Adipose tissue (tissue), 3 donors: ENCODE data around the gene BOC. TPM values are rescaled to one million over a fixed set of nuclear protein-coding genes. Genes with fewer than 3 reads are reported as not detected.

Experiments
- H3K27ac ChIP-seq: one replicate; pipeline ENCODE4 v1.5.1; 2013; ENCODE audit warnings: low read depth, low read length
- WGBS, 3 donors: extraction: QIAGEN DNeasy Blood & Tissue Kit; methylation state at CpG; one replicate each; pipeline ENCODE4 v1.1.7; 2013; 5-methylcytosine and 5-hydroxymethylcytosine counted together
- polyA plus RNA-seq, 3 donors: library from polyadenylated mRNA; stranded (reverse); fragments of 200-250 nt; gene quantifications; one replicate each; pipeline ENCODE4 v1.2.3, GENCODE V29; 2013
- donor health status: healthy with polysubstance abuse.
- donor health status: Bipolar disorder and iron deficiency.
- donor health status: healthy.

BOC gene
- polyA plus RNA-seq, 3 donors, result 8.9 to 32.3 (median 29.0) TPM

DNA sequence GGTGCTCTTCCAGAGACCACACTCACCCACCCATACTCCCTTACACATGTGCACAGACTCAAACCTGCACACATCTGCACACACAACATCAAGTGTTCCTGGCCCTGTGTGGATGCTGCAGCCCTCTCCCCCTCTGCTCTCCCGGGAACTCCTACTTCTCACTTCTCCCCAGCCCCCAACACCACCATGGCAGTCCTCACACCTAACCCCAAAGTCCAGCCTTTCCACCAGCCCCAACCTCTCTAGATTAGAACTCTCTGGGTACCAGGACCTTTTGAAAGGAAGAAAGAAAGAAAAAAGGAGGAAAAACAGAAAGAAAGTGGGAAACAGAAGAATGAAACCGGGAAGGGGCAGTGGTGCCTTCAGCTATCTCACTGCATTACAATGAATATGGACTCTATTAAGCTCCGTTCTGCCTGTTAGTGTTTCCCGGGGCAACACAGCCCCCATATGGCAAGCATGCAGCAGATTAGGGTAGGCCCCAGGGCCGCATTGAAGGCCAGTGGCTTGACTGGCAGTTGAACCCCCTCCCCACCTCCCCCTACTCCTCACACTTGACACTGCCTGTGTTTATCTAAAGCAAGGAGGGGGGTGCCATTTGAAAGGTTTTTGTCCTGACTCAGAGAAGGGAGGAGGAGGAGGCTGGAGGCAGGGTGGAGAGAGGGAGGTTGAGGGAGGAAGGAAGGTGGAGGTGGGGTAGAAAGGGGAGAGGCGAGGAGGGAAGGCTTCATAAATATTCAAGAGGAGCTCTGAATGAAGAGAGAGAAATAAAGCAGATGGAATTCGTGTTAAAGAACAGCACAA lies 30.1 kb downstream of the BOC start:
- H3K27ac ChIP-seq, result peak overlapping the region; percentile 17
- WGBS, 3 donors, result 43 to 68% (median 44%) methylated on average over 7 of the region's 7 CpGs

DNA sequence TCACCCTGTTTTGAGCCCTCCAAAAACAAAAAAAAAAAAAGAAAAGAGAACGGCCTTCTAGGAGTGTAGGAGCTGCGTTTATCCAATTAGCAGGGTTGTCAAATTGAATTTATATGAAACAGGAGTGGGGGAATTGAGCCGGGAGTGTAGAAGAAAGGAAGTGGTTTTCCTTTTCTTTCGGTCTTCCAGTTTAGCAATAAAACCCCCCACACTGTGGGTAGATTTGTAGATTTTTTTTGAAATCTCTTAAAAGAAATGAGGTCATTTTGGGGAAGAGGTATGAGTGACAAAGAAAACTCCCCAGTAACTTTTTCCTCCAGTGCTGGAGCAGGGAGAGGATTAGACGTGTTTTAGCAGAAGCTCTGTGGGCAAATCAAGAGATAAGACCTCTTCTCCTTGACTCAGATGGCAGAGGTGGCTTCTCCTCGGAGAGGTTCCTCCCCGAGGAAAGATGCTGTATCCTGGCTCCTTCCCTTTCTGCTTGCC lies 30.8 kb downstream of the BOC start:
- no peak overlapping the region for H3K27ac ChIP-seq
- WGBS, 3 donors, result 17 to 73% (median 33%) methylated on average over 7 of the region's 7 CpGs

DNA sequence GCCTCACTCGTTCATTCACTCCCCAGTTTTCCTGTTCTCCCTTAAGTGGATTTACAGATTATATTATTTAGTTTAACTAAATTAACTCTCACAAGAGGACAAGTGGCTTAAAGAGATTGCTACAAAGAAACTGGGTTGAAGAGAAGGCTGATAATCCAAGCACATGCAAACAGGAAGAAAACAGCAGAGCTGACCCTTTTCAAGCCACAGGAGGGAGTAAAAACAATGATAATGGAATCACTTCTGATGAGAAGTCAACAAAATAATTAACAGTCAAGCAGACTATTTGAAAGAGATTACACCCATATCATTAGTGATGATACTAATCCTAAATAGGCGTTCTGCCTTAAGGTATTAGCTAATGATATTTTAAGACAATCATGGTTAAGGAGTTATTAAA lies 31.7 kb downstream of the BOC start:
- WGBS, 3 donors, result 67 to 86% (median 70%) methylated on average over 2 of the region's 2 CpGs
- no peak overlapping the region for H3K27ac ChIP-seq

DNA sequence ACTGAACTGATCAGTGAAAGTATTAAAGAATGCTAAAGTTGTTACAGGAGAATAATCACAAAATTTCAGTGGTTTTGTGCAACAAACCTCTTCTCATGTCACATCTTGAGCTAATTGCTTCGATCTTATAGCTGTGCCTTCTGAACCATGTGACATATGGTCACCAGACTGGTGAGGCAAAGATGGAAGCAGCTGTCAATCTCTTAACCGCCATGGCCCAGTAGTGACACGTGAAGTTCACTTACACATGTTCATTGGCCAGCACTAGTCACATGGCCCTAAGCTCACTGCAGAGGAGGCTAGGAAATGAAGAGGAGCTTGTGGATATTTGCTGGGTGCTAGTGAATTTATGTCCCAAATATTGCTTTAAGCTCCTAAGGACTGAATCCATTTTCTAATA lies 32.5 kb downstream of the BOC start:
- no peak overlapping the region for H3K27ac ChIP-seq
- WGBS, 3 donors, result 87 to 90% (median 87%) methylated on average over 3 of the region's 3 CpGs

DNA sequence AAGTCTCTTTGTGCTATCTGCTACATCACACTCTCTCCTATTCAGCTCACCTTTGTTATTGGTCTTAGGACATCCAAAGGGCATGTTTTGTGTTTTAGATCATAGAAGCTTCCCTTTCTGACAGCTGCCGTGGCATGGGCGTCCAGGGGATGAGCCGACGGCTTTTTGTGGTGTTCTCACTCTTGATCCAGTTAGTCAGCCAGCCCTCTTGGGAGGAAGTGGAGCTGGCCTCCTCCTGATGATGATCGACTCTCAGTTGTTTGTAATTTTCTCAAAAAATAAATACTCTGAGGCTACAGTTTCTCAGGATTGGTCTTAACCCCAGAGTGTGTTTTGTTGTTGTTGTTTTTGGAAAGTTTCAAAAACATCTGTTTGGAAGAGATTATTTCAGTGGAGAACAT lies 34.4 kb downstream of the BOC start:
- WGBS, 3 donors, result 35 to 71% (median 43%) methylated on average over 5 of the region's 5 CpGs
- peak overlapping the region; percentile 26 for H3K27ac ChIP-seq

DNA sequence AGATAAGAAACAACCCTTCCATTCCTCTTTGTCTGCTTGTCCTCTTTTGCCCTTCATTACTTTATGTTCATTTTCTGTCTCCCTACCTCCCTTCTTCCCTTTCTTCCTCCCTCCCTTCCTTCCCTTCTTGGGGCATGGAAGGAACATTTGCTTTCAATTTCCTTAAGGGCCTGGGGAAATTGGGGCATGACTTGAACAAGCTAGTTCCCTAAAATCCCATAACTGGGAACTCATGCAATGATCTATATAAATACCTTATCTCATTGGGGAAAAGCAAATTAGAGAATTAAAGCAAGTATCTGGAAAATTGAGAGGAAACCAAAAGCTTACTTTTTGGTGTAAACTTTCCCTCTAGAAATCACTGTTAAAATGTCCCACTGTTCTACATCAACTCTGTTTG lies 35.7 kb downstream of the BOC start:
- H3K27ac ChIP-seq, result no peak overlapping the region

DNA sequence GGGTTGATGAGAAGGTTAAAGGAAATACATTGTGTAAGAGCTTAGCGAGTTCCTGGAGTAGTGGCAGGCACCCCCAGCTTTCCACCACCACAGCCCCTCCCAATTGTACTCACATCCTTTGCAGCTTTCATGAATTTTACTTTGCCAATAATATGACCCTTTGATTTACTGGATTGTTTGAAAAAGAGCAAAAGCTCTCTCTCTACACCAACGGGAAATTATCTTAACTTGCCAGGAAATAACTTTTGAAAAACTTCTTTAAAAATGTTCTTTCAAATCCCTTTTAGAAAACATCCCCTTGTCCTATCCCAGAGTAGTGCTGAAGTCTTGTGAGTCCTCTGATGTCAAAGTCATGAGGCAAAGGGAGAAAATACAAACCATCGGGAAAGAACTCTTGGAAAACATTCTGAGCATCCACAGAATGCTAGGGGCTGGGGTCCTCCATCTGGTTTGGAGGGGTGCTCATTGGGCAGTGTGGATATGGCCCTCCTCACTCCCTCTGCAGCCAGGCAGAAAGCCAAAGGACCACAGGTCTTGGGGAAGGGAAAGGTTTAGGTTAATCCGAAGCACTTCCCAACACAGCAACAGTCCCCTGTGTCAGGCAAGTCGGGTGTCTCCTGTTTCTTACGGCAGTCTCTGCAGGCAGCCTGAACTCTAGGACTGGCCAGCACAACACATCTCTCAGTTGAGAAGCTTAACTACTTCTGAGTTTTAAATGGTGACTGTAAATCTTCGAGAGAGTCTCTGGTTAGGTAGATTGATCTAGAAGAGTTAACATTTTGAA lies 36.5 kb downstream of the BOC start:
- no peak overlapping the region for H3K27ac ChIP-seq
- 29 to 64% (median 40%) methylated on average over 7 of the region's 7 CpGs for WGBS, 3 donors

DNA sequence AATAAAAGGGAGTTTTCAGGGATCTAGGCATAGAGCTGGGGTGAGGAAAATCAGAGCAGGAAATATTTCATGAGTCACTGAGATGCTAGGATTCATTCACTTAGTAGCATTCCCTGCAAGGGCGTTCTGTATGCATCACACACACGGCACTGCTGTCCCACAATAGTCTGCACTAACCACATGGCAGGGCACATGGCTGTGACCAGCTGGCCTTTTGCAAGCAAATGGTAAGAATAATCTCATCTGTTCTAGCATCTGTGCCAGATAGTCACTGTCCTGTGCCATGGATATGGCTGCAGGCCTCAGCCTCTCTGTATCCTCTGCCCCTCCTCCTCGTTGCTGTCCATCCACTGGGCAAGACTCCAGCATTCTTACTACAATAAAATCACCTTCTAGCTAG lies 37.8 kb downstream of the BOC start:
- H3K27ac ChIP-seq, result no peak overlapping the region
- 52 to 70% (median 54%) methylated on average over 3 of the region's 3 CpGs for WGBS, 3 donors

DNA sequence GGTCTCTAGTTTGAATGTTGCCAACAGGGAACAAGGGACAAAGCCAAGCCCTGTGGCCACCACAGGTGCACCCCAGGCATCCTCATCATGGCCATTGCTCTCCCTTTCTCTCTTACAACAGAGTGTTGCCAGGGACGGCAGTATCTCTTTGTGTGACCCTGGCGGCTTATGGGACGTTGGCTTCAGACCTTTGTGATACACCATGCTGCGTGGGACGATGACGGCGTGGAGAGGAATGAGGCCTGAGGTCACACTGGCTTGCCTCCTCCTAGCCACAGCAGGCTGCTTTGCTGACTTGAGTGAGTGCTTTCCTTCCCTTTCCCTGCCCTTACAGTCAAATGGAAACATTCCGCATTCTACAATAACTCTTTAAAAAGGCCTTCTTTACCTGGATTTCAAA lies 38.2 kb downstream of the BOC start:
- H3K27ac ChIP-seq, result no peak overlapping the region

DNA sequence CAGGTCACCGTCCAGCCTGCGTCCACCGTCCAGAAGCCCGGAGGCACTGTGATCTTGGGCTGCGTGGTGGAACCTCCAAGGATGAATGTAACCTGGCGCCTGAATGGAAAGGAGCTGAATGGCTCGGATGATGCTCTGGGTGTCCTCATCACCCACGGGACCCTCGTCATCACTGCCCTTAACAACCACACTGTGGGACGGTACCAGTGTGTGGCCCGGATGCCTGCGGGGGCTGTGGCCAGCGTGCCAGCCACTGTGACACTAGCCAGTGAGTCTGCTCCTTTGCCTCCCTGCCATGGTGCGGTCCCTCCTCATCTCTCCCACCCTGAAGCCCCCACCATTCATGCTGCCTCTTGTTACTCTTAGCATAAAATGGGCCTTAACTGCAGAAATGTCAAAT lies 39.2 kb downstream of the BOC start:
- WGBS, 3 donors, result 96 to 98% (median 97%) methylated on average over 14 of the region's 14 CpGs
- H3K27ac ChIP-seq, result no peak overlapping the region

More for the DNA sequence above, 38.2 kb downstream of the BOC start:
- WGBS, 3 donors, result 80 to 89% (median 86%) methylated on average over 8 of the region's 8 CpGs

DNA sequence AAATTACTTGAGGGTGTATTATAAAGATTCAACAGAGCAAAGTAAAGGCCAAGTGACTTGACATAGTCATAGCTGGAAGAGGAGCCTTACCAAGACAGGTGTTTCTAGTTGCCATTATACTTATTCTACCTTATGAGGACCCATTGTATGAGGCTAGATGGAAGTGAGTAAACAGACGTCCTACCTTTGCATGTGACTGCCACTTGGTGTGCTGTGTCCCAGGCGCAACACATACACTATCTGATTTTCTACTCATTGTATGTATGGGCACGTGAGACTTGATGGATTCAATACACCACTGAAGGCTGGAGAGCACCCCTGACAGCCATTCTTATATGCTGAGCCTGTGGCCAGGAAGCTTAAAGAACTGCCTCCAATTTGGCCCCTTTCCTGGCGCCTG lies 40.5 kb downstream of the BOC start:
- 84 to 87% (median 86%) methylated on average over 4 of the region's 4 CpGs for WGBS, 3 donors
- no peak overlapping the region for H3K27ac ChIP-seq

DNA sequence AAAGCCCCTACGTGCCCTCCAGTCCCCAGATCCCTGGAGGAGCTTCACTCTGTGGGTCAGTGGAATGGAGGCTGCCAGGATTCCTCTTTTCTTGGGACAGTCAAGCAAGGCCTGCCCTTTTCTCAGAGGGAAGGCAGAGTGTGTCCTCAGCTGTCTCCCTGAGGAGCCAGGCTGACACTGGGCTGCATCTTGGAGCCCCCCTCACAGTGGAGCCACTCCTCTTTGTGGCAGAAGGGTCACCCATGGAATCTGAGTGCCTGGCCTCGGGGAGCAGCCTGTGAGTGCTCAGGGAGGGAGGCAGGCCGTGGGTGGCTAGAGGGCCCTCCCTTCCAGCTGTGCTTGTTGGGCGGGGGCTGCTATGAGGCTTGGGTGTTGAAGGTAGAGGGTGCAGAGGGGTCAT lies 41.2 kb downstream of the BOC start:
- no peak overlapping the region for H3K27ac ChIP-seq
- 77 to 88% (median 83%) methylated on average over 4 of the region's 4 CpGs for WGBS, 3 donors

DNA sequence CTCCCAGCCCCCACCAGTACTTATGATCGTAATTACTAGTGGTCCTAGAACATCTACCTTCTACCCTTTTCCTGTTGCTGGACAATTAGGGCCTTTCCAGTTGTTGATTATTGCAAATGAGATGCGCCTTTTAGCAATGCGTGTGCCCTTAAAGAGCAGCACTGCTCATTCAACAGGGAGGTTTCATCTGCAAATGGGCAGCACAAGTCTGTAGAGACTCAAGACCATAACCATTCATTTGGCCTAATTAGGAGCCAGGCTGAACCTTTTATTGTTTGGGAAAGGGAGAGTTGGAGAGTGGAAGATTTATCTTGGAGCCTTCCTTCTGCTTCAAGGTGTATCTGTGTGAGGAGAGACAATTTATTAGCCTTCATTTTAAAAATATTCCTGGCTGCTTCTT lies 42.3 kb downstream of the BOC start:
- 92 to 95% (median 94%) methylated on average over 3 of the region's 3 CpGs for WGBS, 3 donors
- H3K27ac ChIP-seq, result no peak overlapping the region

DNA sequence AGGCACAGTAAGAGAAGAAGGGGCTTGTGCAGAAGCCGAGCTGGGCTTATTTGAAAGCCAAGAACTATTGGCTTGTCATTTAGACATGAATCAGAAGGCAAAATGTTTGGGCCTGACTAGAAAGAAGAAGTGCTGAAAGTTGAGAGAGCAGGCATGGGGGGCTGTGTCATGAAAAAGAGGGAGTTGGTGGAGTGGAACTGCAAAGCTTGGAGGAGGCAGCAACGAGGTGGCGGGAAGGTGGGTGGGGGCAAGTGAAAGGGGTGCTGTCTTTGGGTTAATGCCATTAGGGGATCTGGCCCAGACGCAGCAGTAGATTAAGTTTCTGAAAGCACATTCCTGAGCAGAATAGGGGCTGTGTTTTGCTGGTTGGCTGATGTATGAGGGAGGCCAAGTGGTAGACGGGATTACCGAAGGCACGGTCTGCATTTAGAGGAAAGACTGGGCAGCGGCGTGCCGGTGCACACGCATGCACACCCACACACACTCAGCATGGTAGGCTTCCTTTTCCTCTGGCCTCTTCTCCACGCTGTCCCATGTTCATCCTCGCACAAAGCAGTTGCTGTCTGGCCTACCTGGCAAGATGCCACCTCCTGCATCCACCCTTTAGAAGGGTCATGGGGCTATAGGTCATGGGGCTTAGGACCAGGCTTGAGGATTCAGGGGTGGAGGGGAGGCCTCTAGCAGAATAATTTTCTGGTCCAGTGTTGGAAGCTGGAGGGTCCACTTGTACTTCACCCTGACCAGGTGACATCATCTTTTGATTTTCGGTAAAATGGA lies 43.0 kb downstream of the BOC start:
- WGBS, 3 donors, result 60 to 91% (median 60%) methylated on average over 14 of the region's 14 CpGs
- no peak overlapping the region for H3K27ac ChIP-seq

DNA sequence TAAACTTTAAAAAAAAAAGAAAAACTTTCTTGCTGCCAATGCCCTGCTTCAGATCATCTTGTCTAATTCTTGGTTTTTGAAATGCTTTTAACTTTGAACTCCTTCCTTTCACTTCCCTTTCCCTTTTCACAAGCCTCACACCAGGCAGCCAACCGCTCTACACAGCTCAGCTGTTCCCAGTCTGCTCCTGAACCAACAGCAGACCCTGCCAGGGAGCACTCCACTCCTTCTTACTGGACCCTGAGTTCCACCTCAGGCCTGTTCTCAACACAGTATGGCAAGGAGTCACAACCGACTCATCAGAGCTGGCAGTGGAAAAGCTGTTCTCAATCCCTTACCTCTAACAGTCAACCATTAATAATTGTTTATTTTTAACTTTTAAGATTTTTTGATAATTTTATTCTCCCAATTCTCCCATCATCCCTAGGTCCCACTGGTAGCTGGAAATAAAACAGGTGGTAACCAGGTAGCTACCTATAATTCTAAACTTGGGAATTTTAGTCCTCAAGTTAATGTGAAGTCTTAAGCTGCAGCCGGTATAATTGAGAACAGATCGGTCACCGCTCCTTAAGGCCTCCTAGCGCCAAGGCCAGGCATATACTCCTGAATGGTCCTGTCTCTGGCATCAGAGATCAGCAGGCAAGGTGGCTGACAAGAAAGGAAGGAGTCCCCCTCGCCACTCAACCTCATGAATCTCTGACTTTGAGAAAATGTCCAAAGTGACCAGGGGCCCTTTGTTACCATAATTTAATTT lies 43.9 kb downstream of the BOC start:
- WGBS, 3 donors, result 91 to 94% (median 93%) methylated on average over 7 of the region's 7 CpGs
- no peak overlapping the region for H3K27ac ChIP-seq

DNA sequence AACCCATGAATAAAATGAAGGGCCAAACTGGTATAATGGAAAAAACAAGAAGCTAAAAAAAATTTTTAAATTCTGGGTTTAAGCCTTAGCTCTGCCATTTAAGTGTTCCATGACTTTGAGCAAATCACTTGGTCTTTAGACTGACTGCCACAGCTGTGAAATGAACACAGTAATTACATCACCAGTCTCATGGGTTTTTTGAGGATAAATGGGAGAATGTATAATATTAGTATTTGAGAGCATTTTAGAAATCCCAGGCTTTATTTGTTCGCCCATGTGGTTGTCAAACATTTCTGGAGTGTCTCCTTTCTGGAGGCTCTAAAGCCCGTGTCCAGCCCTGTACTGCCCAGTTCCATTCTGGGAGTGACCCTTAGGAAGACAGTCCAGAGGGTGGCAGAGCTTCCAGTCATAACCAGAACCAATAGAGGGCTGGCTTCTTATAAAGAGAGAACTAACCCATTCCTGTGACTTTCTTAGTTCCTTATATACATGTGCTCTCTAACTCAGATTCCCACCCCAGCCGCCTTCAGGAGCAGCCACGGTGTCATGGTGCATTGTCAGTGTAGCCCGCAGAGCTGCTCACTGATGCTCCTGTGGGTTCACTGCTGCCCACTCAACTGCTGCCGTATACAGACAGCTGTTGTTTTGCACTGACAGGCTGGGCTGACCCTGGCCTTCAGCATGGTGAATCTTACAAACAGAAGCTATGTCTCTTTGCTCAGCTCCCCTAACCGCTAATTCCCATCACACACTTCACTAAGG lies 44.7 kb downstream of the BOC start:
- H3K27ac ChIP-seq, result no peak overlapping the region
- WGBS, 3 donors, result 90 to 94% (median 92%) methylated on average over 7 of the region's 7 CpGs

DNA sequence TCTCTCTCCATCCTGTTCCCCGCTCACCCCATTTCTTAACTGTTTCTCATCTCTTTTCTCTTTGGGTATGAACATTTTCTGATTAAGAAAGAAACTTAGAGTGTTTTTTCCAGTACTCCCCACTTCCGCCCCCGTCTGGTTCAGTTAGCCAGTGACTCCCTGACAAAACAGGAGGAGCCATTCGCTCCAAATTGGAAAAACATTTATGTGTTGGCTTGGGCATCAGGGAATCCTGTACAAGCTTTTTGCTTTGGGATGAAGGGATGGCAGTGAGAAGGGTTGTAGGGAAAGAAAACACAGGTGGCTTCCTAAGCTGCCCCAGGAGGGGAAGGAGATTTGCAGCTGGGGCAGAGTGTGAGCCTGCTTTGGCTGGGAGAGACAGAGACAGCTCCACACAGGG lies 47.0 kb downstream of the BOC start:
- no peak overlapping the region for H3K27ac ChIP-seq
- 69 to 92% (median 74%) methylated on average over 4 of the region's 4 CpGs for WGBS, 3 donors

DNA sequence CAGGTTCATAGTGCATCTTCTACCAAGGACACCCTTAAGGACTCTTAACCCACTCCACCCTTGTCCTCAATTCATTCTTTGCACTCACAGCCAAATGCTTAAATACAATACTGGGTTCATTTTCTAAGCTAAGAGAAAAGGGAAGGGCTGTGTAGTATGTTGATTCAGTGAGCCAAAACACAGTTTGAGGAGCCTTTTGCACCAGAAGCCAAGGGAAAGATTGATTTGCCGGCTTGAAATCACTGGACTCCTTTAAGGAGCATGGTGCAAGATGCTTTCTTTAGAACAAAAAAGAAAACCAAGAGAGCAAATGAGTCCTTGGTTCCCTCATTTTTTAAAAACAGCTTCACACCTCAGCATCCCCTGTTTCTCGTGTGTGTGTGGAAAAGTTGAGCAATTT lies 47.8 kb downstream of the BOC start:
- no peak overlapping the region for H3K27ac ChIP-seq
- 64 to 92% (median 65%) methylated on average over 2 of the region's 2 CpGs for WGBS, 3 donors
